ENCODE results near the gene RASA2. TPM values are rescaled to one million over a fixed set of nuclear protein-coding genes. Genes with fewer than 3 reads are reported as not detected.

Gene RASA2
- total and polyA plus RNA-seq, 2 of the 8 experiments (the other 6 are each of a cell fraction or from before 2014, with no cell fraction given), result 3.5 to 15.9 TPM

GRCh38 chr3:141632779-141633374 lies 146.1 kb downstream of the RASA2 start:
- Histone ChIP-seq H2BK120ac (replicated peaks; ENCODE audit: low read depth, low read length) (no peak overlapping the region), H2BK12ac (ENCODE audit: low read depth, low read length) (no peak overlapping the region), H3K23me2 (ENCODE audit: low read depth, low read length) (no peaks in the 10 kb centered on the region), H3K4ac (replicated peaks; ENCODE audit: insufficient read length, low read depth, low read length) (peak overlapping the region; percentile 48), H4K8ac (ENCODE audit: extremely low read depth, insufficient read depth, low read length) (no peak overlapping the region), H3K9me3 (ENCODE audit: insufficient read depth in 2 of 2, low read depth in 1 of 2, low read length in 1 of 2) (no peaks in the 10 kb centered on the region), H3K4me1 (replicated peaks in 1 of 4; ENCODE audit: control insufficient read depth in 3 of 4, insufficient read depth in 4 of 4, low read length in 3 of 4) (no peaks in the 10 kb centered on the region), H3K23ac (ENCODE audit: insufficient read length) (no peak overlapping the region), H2BK15ac (ENCODE audit: low read length) (no peak overlapping the region), H4K5ac (ENCODE audit: insufficient read length, low read depth, low read length) (no peak overlapping the region), H4K20me1 (replicated peaks in 1 of 2; ENCODE audit: control insufficient read depth in 1 of 2, insufficient read depth in 2 of 2, low read length in 2 of 2) (no peaks in the 10 kb centered on the region), H3K14ac (ENCODE audit: insufficient read length) (no peak overlapping the region), H2AFZ (ENCODE audit: low read length) (peak overlapping the region; percentile 36; the same call in 1 of the 2 replicates), H3K27me3 (replicated peaks in 1 of 4; ENCODE audit: control insufficient read depth in 3 of 4, extremely low read depth in 1 of 4, insufficient read depth in 3 of 4, low read length in 3 of 4) (no peaks in the 10 kb centered on the region), H3K79me2 (ENCODE audit: control insufficient read depth in 1 of 2, insufficient read depth in 2 of 2, low read length in 2 of 2) (no peaks in the 10 kb centered on the region), H2AK5ac (ENCODE audit: low read depth, low read length) (no peak overlapping the region), H2BK20ac (ENCODE audit: low read length) (no peak overlapping the region), H3K9ac (replicated peaks in 1 of 4; ENCODE audit: extremely low read depth in 1 of 4, low read depth in 3 of 4, low read length in 3 of 4) (no peak overlapping the region), H3K79me1 (ENCODE audit: low read depth, low read length) (no peaks in the 10 kb centered on the region), H3K4me3 (ENCODE audit: extremely low read depth in 1 of 4, insufficient read depth in 2 of 4, low read depth in 3 of 4, low read length in 4 of 4) (no peak overlapping the region), H3K18ac (ENCODE audit: extremely low read depth, low read length) (no peak overlapping the region), H4K91ac (replicated peaks; ENCODE audit: insufficient read length, low read length) (no peak overlapping the region), H3K36me3 (ENCODE audit: control insufficient read depth in 2 of 4, insufficient read depth in 4 of 4, low read length in 3 of 4) (no peaks in the 10 kb centered on the region), H3K56ac (replicated peaks; ENCODE audit: insufficient read length, low read depth, low read length) (no peak overlapping the region), H3K4me2 (ENCODE audit: insufficient read depth in 1 of 2, low read depth in 2 of 2, low read length in 2 of 2) (no peak overlapping the region), H2BK5ac (ENCODE audit: low read depth, low read length) (0 out of 2 replicates have a peak overlapping the region, but pooled peaks have one; percentile 24), H3K27ac (ENCODE audit: low read depth, low read length) (no peak overlapping the region)
- CTCF ChIA-PET (ENCODE audit: partially characterized antibody), result interaction anchor here (0.6 to 4.4 kb wide), 9 partner anchors 10 to 178 kb away, joined by 3 to 32 read pairs (median 4); no protein-coding TSS in a partner anchor
- 64% methylated on average over 4 of the region's 4 CpGs; no CpG with 5 or more reads in 1 of the 2 experiments for WGBS, 2 experiments (ENCODE audit: extremely low coverage in 1 of 2, insufficient coverage in 1 of 2, insufficient read length in 1 of 2, insufficient replicate concordance in 2 of 2, low coverage in 1 of 2, low lambda C conversion rate in 2 of 2, missing lambda C conversion rate in 1 of 2)
- FAIRE-seq, result no peak
- POLR2A ChIA-PET (ENCODE audit: partially characterized antibody), result no interaction called here
- no peak for DNase-seq (ENCODE audit: low read depth in 1 of 2, low spot score in 2 of 2)
- TF ChIP-seq JUN (IDR thresholded peaks at IDR 0.05; ENCODE audit: low read depth, low read length), result no peak
- no peak for TF ChIP-seq TBP (IDR thresholded peaks at IDR 0.05; ENCODE audit: low read depth, low read length)
- 0 out of 2 replicates have a peak, but pooled peaks have one; percentile 13 for TF ChIP-seq MAX (IDR thresholded peaks at IDR 0.05)
- no peak for TF ChIP-seq NANOG (IDR thresholded peaks at IDR 0.05; ENCODE audit: insufficient read depth, low read depth, low read length, poor library complexity, severe bottlenecking)
- TF ChIP-seq POU5F1 (IDR thresholded peaks at IDR 0.05; ENCODE audit: low read depth, low read length), result no peak
- TF ChIP-seq RAD21 (IDR thresholded peaks at IDR 0.05 in 1 of 2, conservative IDR thresholded peaks at IDR 0.05 in 1 of 2; ENCODE audit: low read depth in 2 of 2, low read length in 2 of 2), result peak; percentile 7 to 36; a peak in 3 of 4 replicates
- TF ChIP-seq RBBP5 (IDR thresholded peaks at IDR 0.05; ENCODE audit: borderline replicate concordance, low read depth, low read length), result no peak
- TF ChIP-seq EGR1 (IDR thresholded peaks at IDR 0.05; ENCODE audit: borderline replicate concordance, low read depth, low read length), result no peak
- no peak for TF ChIP-seq GABPA (IDR thresholded peaks at IDR 0.05; ENCODE audit: borderline replicate concordance, insufficient read depth, low read length)
- TF ChIP-seq BACH1 (IDR thresholded peaks at IDR 0.05; ENCODE audit: low read length), result no peak
- no peak for TF ChIP-seq CHD1 (IDR thresholded peaks at IDR 0.05; ENCODE audit: low read depth, low read length)

Measured in H1 (cell line).